GM23338 (cell line): ENCODE data around the gene TIMM50. TPM values are rescaled to one million over a fixed set of nuclear protein-coding genes. Genes with fewer than 3 reads are reported as not detected.
A peak's percentile ranks its signal among the peaks of the same experiment; 100 is the strongest.

Experiments used
- ATAC-seq: fragments of 200-7000 bp; cut with Tn5 transposase; 3 replicates; pipeline ENCODE4 v1.9.1; 2020
- DNase-seq: peaks from one replicate; pipeline ENCODE4 v3.0.0-alpha.2; 2015; ENCODE audit warnings: low spot score
- H2AFZ ChIP-seq: fragments of 200-600 bp; sonication (generic); 2 replicates; pipeline ENCODE4 v1.8.0; 2016; ENCODE audit warnings: antibody characterized with exemption, mild to moderate bottlenecking, moderate library complexity
- H3F3A ChIP-seq: fragments of 200-600 bp; sonication (generic); replicated peaks from 2 replicates; pipeline ENCODE4 v1.8.0; 2017; ENCODE audit warnings: antibody characterized with exemption, mixed run types, low read depth
- H3K27ac ChIP-seq: fragments of 200-600 bp; sonication (generic); 2 replicates; pipeline ENCODE4 v1.6.1; 2016; ENCODE audit warnings: low read depth
- H3K27me3 ChIP-seq: fragments of 200-600 bp; sonication (generic); 2 replicates; pipeline ENCODE4 v1.8.0; 2016; ENCODE audit warnings: mild to moderate bottlenecking, mixed run types, moderate library complexity; ENCODE audit not compliant: insufficient read depth
- H3K36me3 ChIP-seq: fragments of 200-600 bp; sonication (generic); 2 replicates; pipeline ENCODE4 v1.8.0; 2016; ENCODE audit warnings: mild to moderate bottlenecking; ENCODE audit not compliant: insufficient read depth
- H3K4me1 ChIP-seq: fragments of 200-600 bp; sonication (generic); 2 replicates; pipeline ENCODE4 v1.8.0; 2016; ENCODE audit warnings: mild to moderate bottlenecking, moderate library complexity; ENCODE audit not compliant: insufficient read depth
- H3K4me2 ChIP-seq: fragments of 200-600 bp; sonication (generic); 2 replicates; pipeline ENCODE4 v1.7.1; 2017; ENCODE audit warnings: mixed run types
- H3K4me3 ChIP-seq: fragments of 200-600 bp; sonication (generic); 2 replicates; pipeline ENCODE4 v1.6.1; 2016; ENCODE audit warnings: mixed run types
- H3K79me2 ChIP-seq: fragments of 200-600 bp; sonication (generic); replicated peaks from 2 replicates; pipeline ENCODE4 v1.8.0; 2017; ENCODE audit warnings: mild to moderate bottlenecking; ENCODE audit not compliant: insufficient read depth
- H3K9me2 ChIP-seq: fragments of 200-600 bp; sonication (generic); 2 replicates; pipeline ENCODE4 v1.8.0; 2017; ENCODE audit not compliant: insufficient read depth
- H4K20me1 ChIP-seq: fragments of 200-600 bp; sonication (generic); replicated peaks from 2 replicates; pipeline ENCODE4 v1.8.0; 2017; ENCODE audit warnings: mild to moderate bottlenecking; ENCODE audit not compliant: insufficient read depth
- H3K27ac Mint-ChIP-seq: 2 replicates; pipeline ENCODE4 v1.8.0; 2020; ENCODE audit warnings: inconsistent platforms, mild to moderate bottlenecking, moderate library complexity, mixed read lengths
- H3K27me3 Mint-ChIP-seq: 3 replicates; pipeline ENCODE4 v1.8.0; 2022; ENCODE audit warnings: low read depth, mild to moderate bottlenecking, moderate library complexity, mixed read lengths, inconsistent platforms; ENCODE audit not compliant: insufficient read depth, poor library complexity
- H3K36me3 Mint-ChIP-seq: 3 replicates; pipeline ENCODE4 v1.8.0; 2021; ENCODE audit warnings: low read depth, mild to moderate bottlenecking, inconsistent platforms, moderate library complexity, mixed read lengths
- H3K4me1 Mint-ChIP-seq: 3 replicates; pipeline ENCODE4 v1.8.0; 2020; ENCODE audit warnings: mild to moderate bottlenecking, inconsistent platforms, mixed read lengths
- H3K4me3 Mint-ChIP-seq: 3 replicates; pipeline ENCODE4 v1.8.0; 2021; ENCODE audit warnings: moderate library complexity, mild to moderate bottlenecking, inconsistent platforms, mixed read lengths
- H3K9me3 Mint-ChIP-seq: 3 replicates; pipeline ENCODE4 v1.8.0; 2020; ENCODE audit warnings: moderate library complexity, mild to moderate bottlenecking, inconsistent platforms, mixed read lengths
- CTCF ChIP-seq, 2 experiments: fragments of 200-600 bp in 1 of 2; sonication (generic) in 1 of 2; conservative IDR thresholded peaks; 2 replicates each; pipeline versions ENCODE4 v1.5.1 to v1.6.1; 2016 to 2017; ENCODE audit warnings: antibody characterized with exemption in 2 of 2, low read depth in 2 of 2, mild to moderate bottlenecking in 2 of 2, moderate library complexity in 1 of 2
- EZH2 ChIP-seq: fragments of 200-600 bp; sonication (generic); IDR thresholded peaks from one replicate; pipeline ENCODE4 v1.8.0; 2017; ENCODE audit warnings: antibody characterized with exemption, mild to moderate bottlenecking, low read depth; ENCODE audit not compliant: unreplicated experiment
- ZNF462 ChIP-seq: fragments of 250-450 bp; sonication (Bioruptor Pico); IDR thresholded peaks from 2 replicates; pipeline ENCODE4 v1.5.0; 2020; ENCODE audit warnings: mild to moderate bottlenecking, moderate library complexity
- polyA plus RNA-seq: library from polyadenylated mRNA; unstranded; fragments of >200 nt; fragmentation: Nextera tagmentation; extraction: Ambion mirVana; gene quantifications from 2 replicates; pipeline ENCODE4 v1.2.1, GENCODE V29; 2016
- total RNA-seq: library from RNA; depleted of rRNA; stranded (reverse); fragments of >200 nt; shearing (Covaris generic); gene quantifications from 2 replicates; pipeline ENCODE4 v1.2.3, GENCODE V29; 2014

TIMM50 gene
- total and polyA plus RNA-seq, 2 experiments from 2014 or later: 119 to 139 TPM

GRCh38 chr19:39434123-39435076 lies 46.2 kb upstream of the TIMM50 start:
- peaks cover 56% of the 10 kb centered on the region for H3K36me3 Mint-ChIP-seq
- Histone ChIP-seq H3K79me2 (peaks cover 27% of the 10 kb centered on the region), H3K36me3 (peaks cover 34% of the 10 kb centered on the region), H3K27ac (peak overlapping the region; percentile 100), H3K4me1 (peaks cover 25% of the 10 kb centered on the region), H2AFZ (no peak overlapping the region), H3K27me3 (no peaks in the 10 kb centered on the region), H3F3A (peaks cover 49% of the 10 kb centered on the region), H4K20me1 (peaks cover 23% of the 10 kb centered on the region), H3K9me2 (no peaks in the 10 kb centered on the region), H3K4me2 (peak overlapping the region; percentile 100), H3K4me3 (peak overlapping the region; percentile 100)
- DNase-seq: no peak
- peaks cover 6% of the 10 kb centered on the region for H3K9me3 Mint-ChIP-seq
- ATAC-seq: no peak
- H3K4me3 Mint-ChIP-seq: peak overlapping the region; percentile 100
- H3K4me1 Mint-ChIP-seq: peaks cover 43% of the 10 kb centered on the region
- TF ChIP-seq ZNF462: no peak
- no peak for TF ChIP-seq EZH2
- TF ChIP-seq CTCF (conservative IDR thresholded peaks at IDR 0.05; ENCODE audit: low read depth in 2 of 2): no peak
- H3K27me3 Mint-ChIP-seq: peaks cover 51% of the 10 kb centered on the region
- peak overlapping the region; percentile 99 for H3K27ac Mint-ChIP-seq
